ENCODE results near the gene ITGA2B.
A peak's percentile ranks its signal among the peaks of the same experiment; 100 is the strongest.
"Not testable (repeated sequence)": the region's sequence is repeated elsewhere in the genome, so short reads cannot be mapped to it uniquely, and the experiment has no call there.

Gene ITGA2B

GRCh38 chr17:44390250-44390870 lies 911 bp upstream of the ITGA2B start:
- DNase-seq: no peak

GRCh38 chr17:44389723-44390202 lies 314 bp upstream of the ITGA2B start:
- no peak for DNase-seq

GRCh38 chr17:44387804-44388203 lies 1.6 kb downstream of the ITGA2B start:
- no peak for DNase-seq

DNA sequence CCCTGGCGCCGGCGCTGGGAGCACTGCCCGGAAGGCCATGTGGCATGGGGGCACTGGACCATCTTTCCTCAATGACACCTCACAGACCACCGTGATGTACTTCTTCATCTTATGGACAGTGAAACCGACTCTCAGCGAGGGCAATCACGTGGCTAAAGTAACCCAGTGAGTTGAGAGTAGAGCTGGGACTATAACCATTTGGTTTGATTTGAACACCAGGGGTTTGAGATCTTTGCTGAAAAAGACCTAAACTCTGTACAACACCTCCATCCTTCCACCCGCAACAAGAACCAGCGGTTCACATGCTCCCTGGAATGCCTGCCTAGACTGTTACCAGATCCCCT lies 3.3 kb downstream of the ITGA2B start:
- no peak for DNase-seq

GRCh38 chr17:44385287-44386181 lies 3.9 kb downstream of the ITGA2B start:
- peak; percentile 90 to 92 for DNase-seq

DNA sequence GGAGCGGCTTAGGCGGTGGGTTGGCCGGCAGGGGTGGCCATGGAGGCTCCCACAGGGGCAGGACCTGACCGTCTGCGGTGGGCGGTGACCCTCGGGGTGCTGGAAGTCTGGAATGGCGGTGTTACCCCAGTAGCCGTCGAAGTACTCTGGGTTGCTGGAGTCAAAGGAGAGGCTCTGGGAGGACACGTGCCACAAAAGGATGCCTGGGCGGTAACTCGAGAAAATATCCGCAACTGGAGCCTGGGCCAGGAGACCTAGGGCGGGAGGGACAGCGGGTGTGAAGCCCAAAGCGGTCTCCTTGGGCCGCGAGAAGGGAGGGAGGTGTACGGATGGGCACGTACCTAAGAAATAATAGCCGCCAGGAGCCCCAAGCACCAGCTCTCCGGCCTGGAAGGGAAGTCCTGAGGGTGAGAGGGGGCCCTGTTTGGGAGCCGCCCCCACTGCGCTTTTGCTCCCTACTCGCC lies 4.6 kb downstream of the ITGA2B start:
- no peak for DNase-seq

DNA sequence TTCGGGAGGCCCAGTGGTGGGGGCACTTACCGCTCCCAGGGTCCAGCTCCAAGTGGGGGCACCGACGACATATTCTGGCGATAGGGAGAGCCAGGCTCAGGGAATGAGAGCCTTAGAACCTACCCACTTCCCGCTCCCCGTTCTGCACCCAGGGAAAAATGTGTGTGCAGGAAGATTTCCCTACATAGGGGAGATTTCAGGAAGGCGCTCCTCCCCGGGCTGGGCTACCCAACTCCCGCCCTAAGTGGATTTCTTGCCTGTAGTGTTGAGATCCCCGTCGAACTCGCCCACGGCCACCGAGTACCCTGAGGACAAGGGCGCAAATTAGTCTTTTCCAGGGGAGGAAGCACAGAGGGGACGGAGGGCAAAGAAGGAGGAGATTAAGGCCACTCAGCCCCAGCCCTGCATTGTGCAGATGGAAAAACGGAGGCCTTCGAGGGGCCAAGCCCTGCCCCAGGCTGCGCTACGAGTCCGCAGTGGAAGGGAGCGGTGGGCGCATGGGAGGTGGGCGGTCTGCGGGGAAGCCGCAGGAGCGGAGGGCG lies 5.1 kb downstream of the ITGA2B start:
- no peak for DNase-seq

- no peak for DNase-seq
Measured at GRCh38 chr17:44383861-44384260, 5.6 kb downstream of the ITGA2B start.

- no peak for DNase-seq
Measured at GRCh38 chr17:44383363-44383762, 6.1 kb downstream of the ITGA2B start.

DNA sequence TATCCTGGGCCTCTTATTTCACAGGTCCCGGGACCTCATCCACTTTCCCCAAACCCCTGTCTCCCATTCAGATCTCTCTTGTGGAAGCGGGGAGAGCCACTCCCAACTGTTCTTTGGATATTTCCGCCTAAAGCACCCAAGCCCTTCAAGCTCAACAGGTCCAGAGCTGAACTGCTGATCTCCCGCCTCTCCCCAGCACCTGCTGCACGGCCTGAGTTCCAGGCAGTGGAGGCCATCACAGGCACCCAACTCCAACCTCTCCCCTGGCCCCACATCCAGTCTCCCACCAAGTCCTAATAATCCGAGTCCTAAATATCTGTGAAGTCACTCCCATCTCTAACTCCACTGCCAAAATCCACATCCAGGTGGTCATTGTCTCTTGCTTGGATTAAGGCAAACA lies 6.5 kb downstream of the ITGA2B start:
- DNase-seq: no peak

GRCh38 chr17:44381810-44382305 lies 7.6 kb downstream of the ITGA2B start:
- no peak for DNase-seq

GRCh38 chr17:44380767-44381166 lies 8.7 kb downstream of the ITGA2B start:
- no peak for DNase-seq

DNA sequence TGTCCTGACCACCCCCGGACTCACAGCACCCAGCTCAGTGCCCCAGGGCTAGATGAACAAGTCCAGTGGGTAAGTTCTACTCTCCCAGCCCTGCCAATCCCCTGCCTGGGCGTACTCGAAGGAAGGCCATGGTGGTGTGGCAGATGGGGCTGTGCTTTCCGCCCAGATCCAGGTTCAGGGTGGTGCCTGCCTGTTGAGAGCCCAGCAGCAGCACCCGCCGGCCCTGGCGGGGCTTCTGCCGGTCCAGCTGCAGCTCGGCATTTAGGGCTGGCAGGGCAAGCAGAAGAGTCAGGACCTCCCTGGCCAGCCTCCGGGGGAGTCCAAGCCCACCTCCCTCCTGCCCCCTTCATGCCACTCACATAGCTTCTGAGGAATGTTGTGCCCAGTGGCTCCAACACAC lies 9.6 kb downstream of the ITGA2B start:
- DNase-seq: no peak

- no peak for DNase-seq
Measured at GRCh38 chr17:44378171-44378705, 11.2 kb downstream of the ITGA2B start.

- no peak for DNase-seq
Measured at GRCh38 chr17:44376779-44377178, 12.7 kb downstream of the ITGA2B start.

GRCh38 chr17:44376124-44376523 lies 13.3 kb downstream of the ITGA2B start:
- peak; percentile 50 to 60 for DNase-seq

- no peak for DNase-seq
Measured at GRCh38 chr17:44375196-44376017, 14.0 kb downstream of the ITGA2B start.

GRCh38 chr17:44374306-44375195 lies 14.9 kb downstream of the ITGA2B start:
- no peak for DNase-seq

DNA sequence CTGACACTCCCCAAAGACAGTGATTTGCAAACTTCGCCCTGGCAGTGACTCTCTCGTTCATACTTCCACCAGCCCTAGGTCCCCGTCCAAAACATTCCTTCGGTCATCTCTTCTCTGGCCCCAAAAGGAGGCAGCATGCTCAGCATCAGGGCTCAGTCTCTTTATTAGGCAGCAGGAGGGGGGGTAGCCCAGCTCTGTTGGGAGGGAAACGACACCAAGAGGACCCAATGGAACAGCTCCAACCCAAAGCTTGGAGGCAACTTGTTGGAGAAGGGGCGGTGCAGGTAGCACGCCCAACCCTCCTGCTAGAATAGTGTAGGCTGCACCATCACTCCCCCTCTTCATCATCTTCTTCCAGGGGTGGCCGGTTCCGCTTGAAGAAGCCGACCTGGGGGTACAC lies 17.4 kb downstream of the ITGA2B start:
- DNase-seq: no peak

DNA sequence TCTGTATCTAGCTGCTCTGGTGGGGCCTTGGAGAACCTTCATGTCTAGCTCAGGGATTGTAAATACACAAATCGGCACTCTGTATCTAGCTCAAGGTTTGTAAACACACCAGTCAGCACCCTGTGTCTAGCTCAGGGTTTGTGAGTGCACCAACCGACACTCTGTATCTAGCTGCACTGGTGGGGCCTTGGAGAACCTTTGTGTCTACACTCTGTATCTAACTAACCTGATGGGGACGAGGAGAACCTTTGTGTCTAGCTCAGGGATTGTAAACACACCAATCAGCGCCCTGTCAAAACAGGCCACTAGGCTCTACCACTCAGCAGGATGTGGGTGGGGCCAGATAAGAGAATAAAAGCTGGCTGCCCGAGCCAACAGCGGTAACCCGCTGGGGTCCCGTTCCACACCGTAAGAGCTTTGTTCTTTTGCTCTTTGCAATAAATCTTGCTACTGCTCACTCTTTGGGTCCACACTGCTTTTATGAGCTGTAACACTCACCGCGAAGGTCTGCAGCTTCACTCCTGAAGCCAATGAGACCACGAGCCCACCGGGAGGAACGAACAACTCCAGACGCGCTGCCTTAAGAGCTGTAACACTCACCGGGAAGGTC lies 19.9 kb downstream of the ITGA2B start:
- DNase-seq: not testable (repeated sequence)

Measured in activated T-cell treated with anti-CD3 and anti-CD28 coated beads, Interleukin-2, amount 50 U/mL, for 48 hours (primary cell).